Fibroblast of skin of left biceps (primary cell): ENCODE measurements around the gene PIK3CG.
"Not testable (repeated sequence)": the region's sequence is repeated elsewhere in the genome, so short reads cannot be mapped to it uniquely, and the experiment has no call there.

Experiments
- DNase-seq, 2 experiments: peaks; one replicate each; pipeline ENCODE4 v3.0.0-alpha.2; 2013; ENCODE audit warnings: low read depth in 2 of 2

Gene PIK3CG

GRCh38 chr7:106938803-106939202 lies 73.7 kb downstream of the PIK3CG start:
- no peak for DNase-seq

- DNase-seq: no peak
Observed at GRCh38 chr7:106944035-106944665, 79.1 kb downstream of the PIK3CG start.

- DNase-seq: peak; percentile 24 to 31
Observed at GRCh38 chr7:106947244-106947728, 82.2 kb downstream of the PIK3CG start.

DNA sequence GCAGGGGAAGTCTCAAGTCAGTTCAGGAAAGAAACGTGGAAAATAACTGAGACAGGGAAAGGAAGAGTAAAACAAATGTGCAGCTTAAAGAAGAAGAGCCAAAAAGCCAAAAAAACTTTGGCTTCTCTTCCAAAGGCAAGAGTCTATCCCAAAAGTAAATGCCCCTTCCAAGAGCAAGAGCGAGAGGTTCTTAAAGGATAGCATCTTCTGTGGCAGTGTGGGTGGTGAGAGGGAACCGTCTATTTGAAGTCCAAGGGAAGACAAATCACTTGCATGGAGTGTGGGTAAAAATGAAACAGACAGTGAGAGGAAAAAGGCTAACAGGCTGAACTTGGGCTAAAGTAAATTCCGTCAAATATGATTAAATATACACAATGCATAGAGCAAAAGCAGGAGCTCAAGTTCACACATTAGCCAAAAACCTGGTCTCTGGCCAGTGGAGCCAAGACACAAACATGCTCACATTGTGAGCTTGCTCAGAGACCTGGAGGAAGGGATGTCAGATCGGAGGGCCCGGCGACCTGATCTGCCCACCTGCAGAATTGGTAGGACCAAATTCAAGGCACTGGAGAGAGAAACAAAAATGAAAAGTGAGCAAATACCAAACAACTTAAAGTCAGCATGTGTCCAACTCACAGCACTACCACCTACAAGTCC lies 87.0 kb downstream of the PIK3CG start:
- DNase-seq: no peak

DNA sequence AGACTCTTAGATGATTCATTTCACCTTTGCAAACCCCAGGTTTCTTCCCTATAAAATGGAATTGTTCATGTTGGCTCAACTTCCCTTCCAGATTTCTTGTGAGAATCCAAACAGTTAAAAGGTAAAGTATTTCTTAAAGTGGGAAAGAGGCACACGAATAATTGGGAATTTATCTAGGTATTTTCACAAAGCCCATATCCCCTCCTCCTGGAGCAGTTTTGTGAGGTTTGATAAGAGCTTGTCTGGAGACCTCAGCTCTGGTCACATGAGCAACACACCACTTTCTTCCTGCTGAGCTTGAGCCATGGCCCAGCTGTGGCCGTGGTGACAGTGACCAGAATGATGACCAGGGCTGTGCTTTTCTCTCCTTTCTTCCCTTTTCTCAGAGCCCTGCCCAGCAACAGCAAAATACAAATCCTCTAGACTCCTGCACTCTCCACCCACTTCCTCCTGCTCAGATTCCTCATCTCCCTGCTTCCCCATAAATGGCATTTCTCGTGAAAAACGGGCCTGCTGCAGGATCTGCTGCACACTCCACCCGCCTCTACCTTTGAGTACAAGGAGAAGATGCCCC lies 87.7 kb downstream of the PIK3CG start:
- DNase-seq: no peak

DNA sequence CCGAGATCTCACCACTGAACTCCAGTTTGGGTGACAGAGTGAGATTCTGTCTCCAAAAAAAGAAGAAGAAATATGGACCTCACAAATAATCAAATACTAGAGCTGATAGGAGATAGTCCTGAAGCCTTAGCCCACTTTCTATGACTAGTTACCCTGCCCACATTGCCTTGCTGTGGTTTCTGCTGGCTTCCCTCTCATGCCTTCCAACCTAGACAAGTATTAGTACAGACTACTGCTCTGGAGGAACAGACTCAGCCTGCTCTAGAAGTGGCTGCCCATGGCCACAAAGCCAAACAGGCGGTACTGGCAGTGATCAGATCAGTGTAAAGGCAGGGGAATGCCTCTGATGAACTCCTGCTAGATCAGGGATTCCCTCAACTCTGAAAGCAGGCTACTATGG lies 89.8 kb downstream of the PIK3CG start:
- no peak for DNase-seq

DNA sequence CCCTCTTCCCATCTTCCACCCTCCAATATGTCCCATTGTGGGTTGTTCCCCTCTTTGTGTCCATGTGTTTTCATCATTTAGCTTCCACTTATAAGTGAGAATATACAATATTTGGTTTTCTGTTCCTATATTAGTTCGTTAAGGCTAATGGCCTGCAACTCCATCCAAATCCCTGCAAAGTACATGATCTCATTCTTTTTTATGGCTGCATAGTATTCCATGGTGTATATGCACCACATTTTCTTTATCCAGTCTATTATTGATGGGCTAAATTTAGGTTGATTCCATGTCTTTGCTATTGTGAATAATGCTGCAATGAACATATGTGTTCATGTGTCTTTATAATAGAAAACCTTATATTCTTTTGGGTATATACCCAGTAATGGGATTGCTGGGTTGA lies 90.8 kb downstream of the PIK3CG start:
- DNase-seq: not testable (repeated sequence)
